HL-60 (cell line): Measurements from ENCODE around the gene HIPK2.

Experiments
- GABPA ChIP-seq: IDR thresholded peaks from 2 replicates; pipeline ENCODE4 v1.6.1; 2012; ENCODE audit warnings: low read depth
- POLR2AphosphoS5 ChIP-seq: IDR thresholded peaks from 2 replicates; pipeline ENCODE4 v1.6.1; 2012; ENCODE audit warnings: low read depth
- REST ChIP-seq: IDR thresholded peaks from 2 replicates; pipeline ENCODE4 v1.6.1; 2012; ENCODE audit warnings: low read depth; ENCODE audit not compliant: insufficient replicate concordance
- TF ChIP-seq, protein P1 (sequence below): IDR thresholded peaks from one replicate; pipeline ENCODE4 v1.5.1; 2011; ENCODE audit warnings: low read length, control low read depth, inconsistent platforms; ENCODE audit not compliant: insufficient read depth

GRCh38 chr7:139702313-139702731 lies 75.5 kb downstream of the HIPK2 start:
- TF ChIP-seq POLR2AphosphoS5 (no peak), GABPA (no peak), REST (no peak)
- TF ChIP-seq, protein P1, sequence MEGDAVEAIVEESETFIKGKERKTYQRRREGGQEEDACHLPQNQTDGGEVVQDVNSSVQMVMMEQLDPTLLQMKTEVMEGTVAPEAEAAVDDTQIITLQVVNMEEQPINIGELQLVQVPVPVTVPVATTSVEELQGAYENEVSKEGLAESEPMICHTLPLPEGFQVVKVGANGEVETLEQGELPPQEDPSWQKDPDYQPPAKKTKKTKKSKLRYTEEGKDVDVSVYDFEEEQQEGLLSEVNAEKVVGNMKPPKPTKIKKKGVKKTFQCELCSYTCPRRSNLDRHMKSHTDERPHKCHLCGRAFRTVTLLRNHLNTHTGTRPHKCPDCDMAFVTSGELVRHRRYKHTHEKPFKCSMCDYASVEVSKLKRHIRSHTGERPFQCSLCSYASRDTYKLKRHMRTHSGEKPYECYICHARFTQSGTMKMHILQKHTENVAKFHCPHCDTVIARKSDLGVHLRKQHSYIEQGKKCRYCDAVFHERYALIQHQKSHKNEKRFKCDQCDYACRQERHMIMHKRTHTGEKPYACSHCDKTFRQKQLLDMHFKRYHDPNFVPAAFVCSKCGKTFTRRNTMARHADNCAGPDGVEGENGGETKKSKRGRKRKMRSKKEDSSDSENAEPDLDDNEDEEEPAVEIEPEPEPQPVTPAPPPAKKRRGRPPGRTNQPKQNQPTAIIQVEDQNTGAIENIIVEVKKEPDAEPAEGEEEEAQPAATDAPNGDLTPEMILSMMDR = no peak
